ENCODE measurements around the gene ELOF1.

GRCh38 chr19:11555246-11555645 lies 3.8 kb downstream of the ELOF1 start:
- TF ChIP-seq POLR2AphosphoS5 (IDR thresholded peaks at IDR 0.05; ENCODE audit: borderline replicate concordance, low read depth, low read length) (no peak), EZH2 (IDR thresholded peaks at IDR 0.05) (no peak), FOXP2 (optimal IDR thresholded peaks at IDR 0.05; ENCODE audit: control extremely low read depth, extremely low read length, insufficient read depth) (no peak)
